NCI-H1930 (cell line): Measurements from ENCODE around the gene IGSF21.
"Not testable (repeated sequence)": the region's sequence is repeated elsewhere in the genome, so short reads cannot be mapped to it uniquely, and the experiment has no call there.

Experiments used
- DNase-seq, 2 experiments: peaks; one replicate each; lab custom pipeline; 2025; lab: John Stamatoyannopoulos, UW

The IGSF21 gene

DNA sequence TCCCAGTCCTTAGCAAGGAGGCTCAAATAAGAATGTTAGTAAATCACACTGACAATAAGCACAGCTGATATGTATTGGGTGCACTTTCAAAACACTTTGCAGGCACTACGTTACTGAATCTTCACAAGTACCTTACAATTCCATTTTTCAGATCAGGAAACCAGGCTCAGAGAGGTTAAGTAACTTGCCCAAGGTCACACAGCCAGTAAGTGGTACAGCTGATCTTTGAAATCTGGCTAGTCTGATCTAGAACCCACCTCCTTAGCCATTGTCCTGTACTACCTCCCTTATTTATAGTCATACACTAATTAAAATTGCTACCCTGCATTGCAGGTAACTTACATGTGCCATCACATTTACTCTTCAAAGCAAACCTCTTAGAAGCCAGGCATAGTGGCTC is 251.0 kb downstream of the IGSF21 start:
- DNase-seq, result no peak

GRCh38 chr1:18360251-18360650 is 252.7 kb downstream of the IGSF21 start:
- no peak for DNase-seq

GRCh38 chr1:18362150-18362549 is 254.6 kb downstream of the IGSF21 start:
- no peak for DNase-seq

DNA sequence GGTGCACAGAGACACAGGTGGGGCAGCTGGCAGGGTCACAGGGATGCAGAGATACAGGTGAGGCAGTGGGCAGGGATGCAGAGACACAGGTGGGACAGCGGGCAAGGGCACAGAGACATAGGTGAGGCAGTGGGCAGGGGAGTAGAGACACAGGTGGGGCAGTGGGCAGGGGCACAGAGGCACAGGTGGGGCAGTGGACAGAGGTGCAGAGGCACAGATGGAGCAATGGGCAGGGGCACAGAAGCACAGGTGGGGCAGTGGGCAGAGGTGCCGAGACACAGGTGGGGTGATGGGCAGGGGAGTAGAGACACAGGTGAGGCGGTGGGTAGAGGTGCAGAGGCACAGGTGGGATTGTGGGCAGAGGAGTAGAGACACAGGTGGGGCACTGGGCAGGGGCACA is 255.8 kb downstream of the IGSF21 start:
- DNase-seq, result no peak

GRCh38 chr1:18365099-18365705 is 257.6 kb downstream of the IGSF21 start:
- DNase-seq, result no peak

GRCh38 chr1:18372505-18372904 is 264.9 kb downstream of the IGSF21 start:
- not testable (repeated sequence) for DNase-seq

DNA sequence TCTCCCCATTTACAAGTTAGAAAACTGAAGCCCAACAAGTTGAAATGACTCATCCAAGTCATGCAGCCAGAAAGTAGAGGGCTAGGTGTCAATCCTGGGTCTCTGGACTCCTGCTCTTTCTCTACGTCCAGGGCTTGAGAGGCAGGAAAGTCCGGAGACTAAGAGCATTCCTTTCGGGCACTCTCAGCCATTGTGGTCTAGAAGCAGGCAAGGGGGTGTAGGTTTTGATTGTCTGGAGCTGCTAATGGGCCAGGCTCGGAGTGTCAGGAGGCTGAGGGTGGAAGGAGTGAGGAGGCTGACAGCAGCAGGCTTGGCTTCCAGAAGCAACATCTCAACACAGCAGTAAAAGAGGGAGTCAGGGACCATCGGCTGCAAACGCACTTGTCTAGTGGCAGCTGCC is 265.6 kb downstream of the IGSF21 start:
- no peak for DNase-seq

DNA sequence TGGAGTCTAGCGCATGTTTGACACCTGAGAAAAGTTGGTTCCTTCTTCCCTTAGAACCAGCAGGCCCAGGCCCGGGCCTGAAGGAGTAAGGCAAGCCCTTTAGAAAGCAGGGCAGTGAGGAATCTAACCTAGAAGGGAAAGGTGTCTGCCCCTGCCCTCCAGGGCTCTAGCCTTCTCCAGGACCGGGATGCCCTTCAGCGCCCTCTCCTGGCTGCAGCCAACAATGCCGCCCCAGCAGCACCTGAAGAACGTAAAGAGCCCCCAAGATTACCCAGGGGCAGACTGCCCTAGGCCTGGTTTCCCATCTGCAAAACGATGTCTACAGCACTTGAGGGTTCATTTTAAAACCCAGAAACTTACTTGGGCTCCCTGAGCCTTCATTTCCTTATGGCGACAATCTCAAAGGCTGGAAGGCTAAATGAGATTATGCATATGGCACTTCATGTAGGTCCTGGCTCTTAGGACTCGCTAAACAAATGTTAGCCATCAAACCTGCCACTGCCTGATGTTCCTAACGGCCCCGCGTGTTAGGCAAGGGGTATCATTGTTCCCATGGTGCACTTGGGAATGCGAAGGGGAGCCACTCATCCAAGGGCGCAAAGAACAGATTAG is 266.4 kb downstream of the IGSF21 start:
- peak in 1 of 2 experiments; percentile 2 for DNase-seq

- DNase-seq, result no peak
Measured at GRCh38 chr1:18376661-18377060, 269.1 kb downstream of the IGSF21 start.

GRCh38 chr1:18380288-18380687 is 272.7 kb downstream of the IGSF21 start:
- no peak for DNase-seq

DNA sequence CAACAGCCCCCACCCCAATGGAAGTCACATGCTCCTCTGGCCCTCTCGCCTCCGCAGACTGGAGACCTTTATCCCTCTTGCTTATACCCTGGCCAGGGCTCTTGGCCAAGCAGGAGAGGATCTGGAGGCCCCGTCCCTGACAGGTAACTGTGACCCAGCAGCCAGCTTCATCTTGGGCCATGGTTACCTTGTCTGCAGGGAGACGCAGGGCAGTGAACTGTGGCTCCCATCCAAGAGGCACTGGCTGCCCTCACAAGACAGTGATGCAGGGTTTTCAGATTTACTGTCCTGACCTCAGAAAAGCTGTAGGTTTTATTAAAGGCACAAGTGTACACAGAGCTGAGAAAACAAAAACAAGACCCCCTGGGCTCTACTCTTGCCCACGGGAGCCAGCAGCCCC is 276.5 kb downstream of the IGSF21 start:
- no peak for DNase-seq

DNA sequence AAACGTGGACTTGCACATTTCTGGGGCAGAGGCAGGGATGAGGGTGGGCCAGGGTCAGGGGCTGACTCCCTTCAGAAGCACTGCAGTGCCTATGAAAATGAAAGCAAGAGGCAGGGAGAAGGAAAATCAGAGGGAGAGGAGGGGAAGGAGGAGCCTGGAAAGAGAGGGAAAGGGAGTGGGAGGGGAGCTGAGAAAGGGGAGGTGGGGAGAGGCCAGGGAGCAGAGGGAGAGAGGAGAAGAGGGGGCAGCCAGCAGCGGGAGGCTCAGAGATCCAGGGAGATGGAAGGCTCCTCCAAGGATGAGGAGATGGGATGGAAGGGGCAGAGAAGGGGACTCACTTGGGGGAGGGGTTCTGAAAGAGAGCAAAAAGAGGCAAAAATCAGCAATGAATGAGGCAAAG is 276.9 kb downstream of the IGSF21 start:
- no peak for DNase-seq

GRCh38 chr1:18385239-18385790 is 277.7 kb downstream of the IGSF21 start:
- DNase-seq, result no peak

DNA sequence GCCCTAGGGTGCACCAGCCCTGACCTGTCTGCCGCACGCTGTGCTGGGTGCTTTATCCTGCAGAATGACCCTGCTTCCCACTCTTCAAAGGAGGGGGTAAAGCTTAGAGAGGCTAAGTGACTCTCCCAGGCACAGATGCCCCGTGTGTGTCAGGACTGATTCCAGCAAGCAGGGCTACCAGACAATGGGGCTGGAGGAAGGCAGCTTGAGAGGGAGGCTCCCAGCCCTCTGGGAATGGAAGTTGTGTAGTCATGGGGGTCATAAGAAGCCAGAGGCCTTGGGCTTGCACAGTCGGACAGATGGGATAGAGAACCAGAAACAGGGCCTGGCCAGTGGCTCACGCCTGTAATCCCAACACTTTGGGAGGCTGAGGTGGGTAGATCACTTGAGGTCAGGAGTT is 279.0 kb downstream of the IGSF21 start:
- no peak for DNase-seq

- DNase-seq, result no peak
Measured at GRCh38 chr1:18387307-18387706, 279.7 kb downstream of the IGSF21 start.

DNA sequence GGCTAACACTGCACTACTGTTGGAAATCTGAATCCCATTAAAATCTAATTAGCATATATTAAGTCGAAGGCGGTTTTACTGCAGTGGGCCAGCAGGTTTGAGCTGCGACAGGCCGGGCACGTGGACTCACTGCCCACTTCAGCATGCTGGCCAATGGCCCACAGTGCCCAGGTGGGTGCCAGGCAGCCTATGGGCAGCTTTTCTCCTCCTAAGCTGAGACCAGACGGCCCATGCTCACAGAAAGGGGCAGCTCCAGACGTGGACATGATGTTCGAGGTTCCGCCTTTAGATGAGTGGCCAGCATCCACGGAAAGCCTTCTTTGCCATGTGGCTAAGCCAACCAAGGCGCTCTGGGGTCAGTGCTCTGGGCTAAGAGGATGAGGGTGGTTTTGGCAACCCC is 283.4 kb downstream of the IGSF21 start:
- DNase-seq, result no peak

DNA sequence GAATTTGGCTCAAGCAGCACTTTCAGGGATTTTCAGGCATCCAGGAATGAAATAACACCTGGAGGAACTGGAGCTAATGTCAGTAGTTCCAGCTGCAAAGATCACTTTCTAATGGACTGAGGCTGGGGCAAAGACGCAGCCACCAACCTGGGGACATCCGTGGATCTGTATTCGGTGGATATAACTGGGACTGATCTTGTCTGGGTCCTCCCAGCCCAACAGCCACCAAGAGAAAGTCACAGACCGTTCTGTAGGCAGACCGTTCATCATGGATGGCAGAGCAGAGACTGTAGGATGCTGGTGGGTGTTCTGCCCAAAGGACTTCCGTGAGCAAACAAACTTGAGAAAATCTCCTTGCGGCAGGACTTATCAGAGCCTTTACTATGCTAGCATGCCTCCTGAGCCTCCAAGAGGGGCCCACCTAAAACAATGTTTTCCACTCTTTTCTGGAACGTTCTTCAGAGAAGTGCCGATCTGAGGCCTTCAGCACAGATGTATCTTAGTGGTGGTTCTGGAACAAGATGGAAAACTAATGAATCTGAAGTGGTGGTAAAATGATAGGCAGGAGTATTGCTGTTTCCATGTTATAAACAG is 287.1 kb downstream of the IGSF21 start:
- DNase-seq, result no peak

GRCh38 chr1:18396247-18396980 is 288.8 kb downstream of the IGSF21 start:
- no peak for DNase-seq

DNA sequence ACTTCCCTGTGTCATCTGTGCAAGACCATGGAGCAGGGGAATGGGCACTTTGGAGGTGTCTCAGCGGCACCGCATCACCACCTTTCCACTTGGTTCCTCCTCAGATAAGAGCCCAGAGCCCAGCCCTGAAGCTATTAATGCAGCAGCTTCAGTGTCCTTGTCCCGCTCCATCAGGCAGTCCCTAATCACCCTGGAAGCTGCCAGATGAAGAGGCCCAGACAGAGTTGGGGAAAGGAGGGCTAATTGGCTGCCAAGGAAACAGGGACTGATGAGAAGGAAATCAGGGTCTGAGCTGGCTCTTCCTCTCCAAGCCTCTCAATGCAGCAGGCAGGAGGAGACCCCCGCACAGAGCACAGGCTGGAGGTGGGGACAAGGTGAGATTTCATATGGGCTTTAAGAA is 290.0 kb downstream of the IGSF21 start:
- no peak for DNase-seq

DNA sequence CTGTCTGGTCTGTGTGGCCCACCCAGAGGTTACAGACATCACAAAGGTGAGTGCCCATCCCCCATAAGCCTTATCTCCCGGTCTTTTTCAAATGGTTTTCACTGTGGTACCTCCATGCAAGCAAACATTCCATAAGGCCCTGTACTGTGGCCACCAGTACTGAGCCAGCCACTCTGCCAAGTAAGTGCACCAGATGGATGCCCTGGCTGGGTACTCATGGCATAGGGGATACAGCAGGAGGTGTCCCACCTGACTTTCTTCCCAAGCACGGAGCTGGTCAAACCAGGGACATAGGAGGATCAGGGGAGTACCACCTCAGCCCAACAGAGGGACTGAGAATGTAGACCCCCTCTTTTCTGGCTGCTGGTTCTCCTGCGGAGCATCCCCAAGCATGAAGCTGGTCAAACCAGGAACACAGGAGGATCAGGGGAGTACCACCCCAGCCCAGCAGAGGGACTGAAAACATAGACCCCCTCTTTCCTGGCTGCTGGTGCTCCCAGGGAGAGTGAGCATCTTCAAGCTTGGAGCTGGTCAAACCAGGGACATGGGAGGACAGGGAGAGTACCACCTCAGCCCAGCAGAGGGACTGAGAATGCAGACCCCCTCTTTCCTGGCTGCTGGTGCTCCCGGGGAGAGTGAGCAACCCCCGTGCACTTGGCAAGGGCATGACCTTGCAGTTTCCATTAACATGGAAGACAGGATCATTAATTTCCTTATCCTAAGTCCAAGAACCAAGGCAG is 291.4 kb downstream of the IGSF21 start:
- no peak for DNase-seq

DNA sequence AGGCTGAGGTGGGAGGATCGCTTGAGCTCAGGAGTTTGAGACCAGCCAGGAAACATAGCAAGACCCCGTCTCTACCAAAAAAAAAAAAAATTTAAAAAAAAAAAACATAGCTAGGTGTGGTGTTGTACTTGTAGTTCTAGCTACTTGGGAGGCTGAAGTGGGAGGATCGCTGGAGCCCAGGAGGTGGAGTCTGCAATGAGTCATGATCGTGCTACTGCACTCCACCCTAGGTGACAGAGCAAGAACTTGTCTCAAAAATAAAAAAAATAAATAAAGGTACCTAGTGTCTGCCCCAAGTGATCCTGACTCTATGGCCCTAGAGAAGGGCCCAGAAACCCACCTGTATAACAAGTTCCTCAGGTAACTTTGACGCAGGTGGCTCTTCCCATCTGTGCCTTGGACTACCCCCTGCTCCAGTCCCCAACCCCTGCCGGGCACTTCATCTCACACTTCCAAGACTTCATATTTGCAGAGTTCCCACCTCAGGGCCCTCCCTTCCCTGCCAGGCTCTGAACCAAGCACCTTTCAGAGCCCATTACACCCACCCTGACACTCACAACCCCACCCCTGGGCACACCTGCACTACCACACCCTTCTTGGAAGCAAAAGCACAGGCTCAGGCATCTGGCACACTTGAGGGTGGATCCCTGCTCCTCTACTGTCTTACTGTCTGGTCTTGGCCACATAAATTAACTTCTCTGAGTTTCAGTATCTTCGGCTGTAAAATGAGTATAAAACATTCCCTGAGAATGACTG is 292.9 kb downstream of the IGSF21 start:
- DNase-seq, result no peak
